ENCODE results near the gene HDHD5. TPM values are rescaled to one million over a fixed set of nuclear protein-coding genes. Genes with fewer than 3 reads are reported as not detected.
A peak's percentile ranks its signal among the peaks of the same experiment; 100 is the strongest.

HDHD5 gene
- 10 to 100 TPM; 21.6 to 37.8 (median 25.8) TPM for total RNA-seq

GRCh38 chr22:17158568-17159503 is at the start of gene HDHD5:
TSS of gene HDHD5 (minus strand) at chr22:17159277. CDS start at chr22:17159251, 26 bp downstream.
- peak in 1 of 2 donors; percentile 47 for TF ChIP-seq POLR2A (IDR thresholded peaks at IDR 0.05)
- no peak for TF ChIP-seq CTCF (IDR thresholded peaks at IDR 0.05)
- WGBS, 2 donors = 0% methylated on average over 1 to 27 of the region's 114 CpGs
- peak; percentile 94 to 95 for DNase-seq

GRCh38 chr22:17205432-17205831 is 46.4 kb upstream of the HDHD5 start:
- H3K9me3 ChIP-seq = no peaks in the 10 kb centered on the region
- no peaks in the 10 kb centered on the region for H3K4me1 ChIP-seq
- no peaks in the 10 kb centered on the region for H3K36me3 ChIP-seq
- H3K4me3 ChIP-seq (replicated peaks in 1 of 3) = no peak overlapping the region
- intact Hi-C loops (cut with DNase I) = no loop called here
- no peak for DNase-seq
- no peak for TF ChIP-seq CTCF (IDR thresholded peaks at IDR 0.05)
- TF ChIP-seq POLR2A (IDR thresholded peaks at IDR 0.05) = no peak
- WGBS, 2 donors = 70 to 78% methylated on average over 7 of the region's 7 CpGs
- H3K27ac ChIP-seq = no peak overlapping the region
- H3K27me3 ChIP-seq = no peaks in the 10 kb centered on the region

More at GRCh38 chr22:17158568-17159503, at the start of gene HDHD5:
- intact Hi-C loops (cut with DNase I) = no loop called here
- Histone ChIP-seq H3K9me3 (no peaks in the 10 kb centered on the region), H3K36me3 (no peaks in the 10 kb centered on the region), H3K4me1 (peaks cover 15 to 20% of the 10 kb centered on the region in 2 donors), H3K27ac (peak within 1 kb of the TSS; percentile 52 to 87 (median 76)), H3K27me3 (no peaks in the 10 kb centered on the region), H3K4me3 (replicated peaks in 1 of 3) (peak within 1 kb of the TSS; percentile 63 to 97 (median 79))

GRCh38 chr22:17201285-17201945 is 42.3 kb upstream of the HDHD5 start:
- H3K9me3 ChIP-seq = no peaks in the 10 kb centered on the region
- TF ChIP-seq POLR2A (IDR thresholded peaks at IDR 0.05) (no peak), CTCF (IDR thresholded peaks at IDR 0.05) (no peak)

GRCh38 chr22:17199003-17199731 is 40.1 kb upstream of the HDHD5 start:
- intact Hi-C loops (cut with DNase I) = no loop called here
- peak overlapping the region in 2 of 3 donors; percentile 5 to 52 for H3K4me3 ChIP-seq (replicated peaks in 1 of 3)
- H3K27ac ChIP-seq = peak overlapping the region in 1 of 3 donors; percentile 7
- H3K36me3 ChIP-seq = no peaks in the 10 kb centered on the region
- DNase-seq = peak; percentile 15 to 23
- H3K4me1 ChIP-seq = peaks cover 0 to 3% of the 10 kb centered on the region in 2 donors
- no peaks in the 10 kb centered on the region for H3K9me3 ChIP-seq
- no peaks in the 10 kb centered on the region for H3K27me3 ChIP-seq
- no peak for TF ChIP-seq POLR2A (IDR thresholded peaks at IDR 0.05)
- no peak for TF ChIP-seq CTCF (IDR thresholded peaks at IDR 0.05)
- 17 to 21% methylated on average over 19 to 20 of the region's 20 CpGs for WGBS, 2 donors

More at GRCh38 chr22:17201285-17201945, 42.3 kb upstream of the HDHD5 start:
- H3K27ac ChIP-seq = no peak overlapping the region
- 48 to 55% methylated on average over 8 of the region's 8 CpGs for WGBS, 2 donors
- no peaks in the 10 kb centered on the region for H3K36me3 ChIP-seq
- H3K4me3 ChIP-seq (replicated peaks in 1 of 3) = no peak overlapping the region
- intact Hi-C loops (cut with DNase I) = no loop called here
- no peak for DNase-seq
- peaks cover 0 to 3% of the 10 kb centered on the region in 2 donors for H3K4me1 ChIP-seq
- no peaks in the 10 kb centered on the region for H3K27me3 ChIP-seq

Measured in thyroid gland (tissue), 4 donors.